ENCODE results near the gene NPBWR2. TPM values are rescaled to one million over a fixed set of nuclear protein-coding genes. Genes with fewer than 3 reads are reported as not detected.

NPBWR2 gene, protein sequence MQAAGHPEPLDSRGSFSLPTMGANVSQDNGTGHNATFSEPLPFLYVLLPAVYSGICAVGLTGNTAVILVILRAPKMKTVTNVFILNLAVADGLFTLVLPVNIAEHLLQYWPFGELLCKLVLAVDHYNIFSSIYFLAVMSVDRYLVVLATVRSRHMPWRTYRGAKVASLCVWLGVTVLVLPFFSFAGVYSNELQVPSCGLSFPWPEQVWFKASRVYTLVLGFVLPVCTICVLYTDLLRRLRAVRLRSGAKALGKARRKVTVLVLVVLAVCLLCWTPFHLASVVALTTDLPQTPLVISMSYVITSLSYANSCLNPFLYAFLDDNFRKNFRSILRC
- total RNA-seq (2021; ENCODE audit: unreplicated experiment) (not detected), Bru-seq, nascent RNA (not detected), BruChase-seq, experiment 1, labeled RNA remaining after a 6-hour chase (not detected), BruChase-seq, experiment 2, labeled RNA remaining after a 2-hour chase (not detected)
- not detected in 2 replicates for polyA plus RNA-seq (2012)
- long read RNA-seq = 0 reads

DNA sequence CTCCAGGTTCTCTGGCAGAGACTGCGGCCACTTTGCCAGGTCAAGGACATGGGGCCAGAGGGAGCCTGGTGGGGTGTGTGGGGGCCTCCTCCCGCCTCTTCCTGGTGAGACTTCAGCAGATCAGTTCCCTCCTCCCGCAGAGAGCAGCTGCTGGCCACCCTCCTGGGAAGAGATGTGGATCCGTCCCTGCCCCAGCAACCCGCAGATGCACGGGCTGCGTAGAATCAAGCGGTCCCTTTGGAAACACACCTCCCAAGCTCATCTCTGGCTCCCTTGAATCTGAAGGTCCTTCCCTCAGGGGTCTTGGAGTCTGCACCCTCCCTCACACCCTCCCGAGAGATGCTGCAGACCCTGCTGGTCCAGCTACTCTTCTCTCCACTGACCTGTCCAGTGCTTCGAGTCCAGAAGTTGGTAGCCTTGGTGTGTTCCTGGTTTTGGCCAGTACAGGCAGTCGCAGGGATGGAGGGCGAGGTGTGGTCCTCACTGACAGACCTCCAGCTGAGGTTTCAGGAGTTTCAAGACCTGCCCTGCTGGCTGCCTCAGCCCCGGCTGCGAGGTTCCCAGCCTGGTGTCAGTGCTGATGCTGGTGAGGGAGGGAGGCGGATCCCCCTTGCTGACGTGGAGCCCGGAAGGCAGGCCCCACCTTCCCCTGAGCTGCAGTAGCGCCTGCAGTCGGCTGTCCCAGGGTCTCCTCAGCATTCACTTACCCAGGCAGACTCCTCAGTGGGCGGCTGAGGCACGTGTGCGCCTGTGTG, at the start of gene NPBWR2:
TSS of gene NPBWR2 (minus strand) at position 585 of the 755 bp plus-strand sequence. CDS start 734 bp downstream, outside the sequence.
- Histone ChIP-seq H3K4me1 (ENCODE audit: control insufficient read depth in 1 of 2, insufficient read depth in 2 of 2, low read length in 2 of 2) (peaks cover 0 to 6% of the 10 kb centered on the region in 2 experiments; a peak in 1 of 4 replicates), H3K4me3 (replicated peaks in 1 of 2; ENCODE audit: low read depth in 1 of 2, low read length in 2 of 2) (no peak within 1 kb of the TSS), H3K9me3 (ENCODE audit: control insufficient read depth in 1 of 2, insufficient read depth in 1 of 2, low read depth in 1 of 2, low read length in 2 of 2) (no peaks in the 10 kb centered on the region), H3K9me2 (ENCODE audit: insufficient read depth) (no peaks in the 10 kb centered on the region), H3K9ac (ENCODE audit: low read length) (no peak within 1 kb of the TSS), H2AFZ (ENCODE audit: low read depth, low read length, poor library complexity, severe bottlenecking) (no peak within 1 kb of the TSS), H3K27ac (ENCODE audit: low read depth, low read length) (no peak within 1 kb of the TSS), H3K4me2 (ENCODE audit: low read length) (no peak within 1 kb of the TSS), H3K27me3 (ENCODE audit: insufficient read depth, low read length) (no peaks in the 10 kb centered on the region), H3K79me2 (ENCODE audit: insufficient read depth, low read length) (no peaks in the 10 kb centered on the region), H4K20me1 (ENCODE audit: insufficient read depth) (no peaks in the 10 kb centered on the region), H3K36me3 (ENCODE audit: control insufficient read depth in 1 of 2, insufficient read depth in 2 of 2, low read length in 2 of 2) (no peaks in the 10 kb centered on the region)
- CTCF ChIA-PET = no interaction called here
- BruUV-seq (replicated peaks) = no TSS peak
- DNase-seq (ENCODE audit: low read depth, low spot score) (no peak), ATAC-seq (no peak)
- intact Hi-C loops (cut with micrococcal nuclease) = no loop called here
- TF ChIP-seq SIN3A (IDR thresholded peaks at IDR 0.05; ENCODE audit: low read depth) (no peak), POLR2AphosphoS5 (IDR thresholded peaks at IDR 0.05; ENCODE audit: low read depth, low read length) (no peak), POLR2A (IDR thresholded peaks at IDR 0.05; ENCODE audit: borderline replicate concordance, extremely low read depth, insufficient read depth, insufficient read length) (no peak), ELF1 (IDR thresholded peaks at IDR 0.05; ENCODE audit: borderline replicate concordance, low read depth) (no peak), YY1 (IDR thresholded peaks at IDR 0.05; ENCODE audit: extremely low read depth, insufficient replicate concordance, low read depth, low read length) (no peak), RAD21 (IDR thresholded peaks at IDR 0.05; ENCODE audit: low read depth) (no peak), EZH2phosphoT487 (IDR thresholded peaks at IDR 0.05; ENCODE audit: borderline replicate concordance) (no peak), TCF7L2 (IDR thresholded peaks at IDR 0.05; ENCODE audit: borderline replicate concordance, extremely low read depth, insufficient read depth, insufficient read length) (no peak), EGR1 (IDR thresholded peaks at IDR 0.05; ENCODE audit: low read depth) (no peak), CTCF (IDR thresholded peaks at IDR 0.05 in 2 of 3, conservative IDR thresholded peaks at IDR 0.05 in 1 of 3; ENCODE audit: borderline replicate concordance in 1 of 3, insufficient read depth in 1 of 3, low read depth in 2 of 3, low read length in 2 of 3) (no peak), CBX3 (IDR thresholded peaks at IDR 0.05; ENCODE audit: low read depth) (no peak), SRF (IDR thresholded peaks at IDR 0.05; ENCODE audit: low read depth) (no peak), FOSL1 (IDR thresholded peaks at IDR 0.05; ENCODE audit: low read depth) (no peak)
- TF ChIP-seq, protein P1, sequence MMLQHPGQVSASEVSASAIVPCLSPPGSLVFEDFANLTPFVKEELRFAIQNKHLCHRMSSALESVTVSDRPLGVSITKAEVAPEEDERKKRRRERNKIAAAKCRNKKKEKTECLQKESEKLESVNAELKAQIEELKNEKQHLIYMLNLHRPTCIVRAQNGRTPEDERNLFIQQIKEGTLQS (IDR thresholded peaks at IDR 0.05) = no peak
- TF ChIP-seq, protein P2, sequence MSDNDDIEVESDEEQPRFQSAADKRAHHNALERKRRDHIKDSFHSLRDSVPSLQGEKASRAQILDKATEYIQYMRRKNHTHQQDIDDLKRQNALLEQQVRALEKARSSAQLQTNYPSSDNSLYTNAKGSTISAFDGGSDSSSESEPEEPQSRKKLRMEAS (IDR thresholded peaks at IDR 0.05) = no peak
- TF ChIP-seq, protein P3, sequence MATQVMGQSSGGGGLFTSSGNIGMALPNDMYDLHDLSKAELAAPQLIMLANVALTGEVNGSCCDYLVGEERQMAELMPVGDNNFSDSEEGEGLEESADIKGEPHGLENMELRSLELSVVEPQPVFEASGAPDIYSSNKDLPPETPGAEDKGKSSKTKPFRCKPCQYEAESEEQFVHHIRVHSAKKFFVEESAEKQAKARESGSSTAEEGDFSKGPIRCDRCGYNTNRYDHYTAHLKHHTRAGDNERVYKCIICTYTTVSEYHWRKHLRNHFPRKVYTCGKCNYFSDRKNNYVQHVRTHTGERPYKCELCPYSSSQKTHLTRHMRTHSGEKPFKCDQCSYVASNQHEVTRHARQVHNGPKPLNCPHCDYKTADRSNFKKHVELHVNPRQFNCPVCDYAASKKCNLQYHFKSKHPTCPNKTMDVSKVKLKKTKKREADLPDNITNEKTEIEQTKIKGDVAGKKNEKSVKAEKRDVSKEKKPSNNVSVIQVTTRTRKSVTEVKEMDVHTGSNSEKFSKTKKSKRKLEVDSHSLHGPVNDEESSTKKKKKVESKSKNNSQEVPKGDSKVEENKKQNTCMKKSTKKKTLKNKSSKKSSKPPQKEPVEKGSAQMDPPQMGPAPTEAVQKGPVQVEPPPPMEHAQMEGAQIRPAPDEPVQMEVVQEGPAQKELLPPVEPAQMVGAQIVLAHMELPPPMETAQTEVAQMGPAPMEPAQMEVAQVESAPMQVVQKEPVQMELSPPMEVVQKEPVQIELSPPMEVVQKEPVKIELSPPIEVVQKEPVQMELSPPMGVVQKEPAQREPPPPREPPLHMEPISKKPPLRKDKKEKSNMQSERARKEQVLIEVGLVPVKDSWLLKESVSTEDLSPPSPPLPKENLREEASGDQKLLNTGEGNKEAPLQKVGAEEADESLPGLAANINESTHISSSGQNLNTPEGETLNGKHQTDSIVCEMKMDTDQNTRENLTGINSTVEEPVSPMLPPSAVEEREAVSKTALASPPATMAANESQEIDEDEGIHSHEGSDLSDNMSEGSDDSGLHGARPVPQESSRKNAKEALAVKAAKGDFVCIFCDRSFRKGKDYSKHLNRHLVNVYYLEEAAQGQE (IDR thresholded peaks at IDR 0.05; ENCODE audit: low read depth) = no peak
- RAD21 ChIA-PET (ENCODE audit: low non-redundant PET in 1 of 2, low total read pairs in 2 of 2, uncharacterized antibody in 2 of 2, unreplicated experiment in 2 of 2) = no interaction called here
- POLR2A ChIA-PET = no interaction called here
